ENCODE results near the gene P3H2. TPM values are rescaled to one million over a fixed set of nuclear protein-coding genes. Genes with fewer than 3 reads are reported as not detected.

P3H2 gene
- total RNA-seq, 1 donor from 2014 or later = 23.5 TPM

DNA sequence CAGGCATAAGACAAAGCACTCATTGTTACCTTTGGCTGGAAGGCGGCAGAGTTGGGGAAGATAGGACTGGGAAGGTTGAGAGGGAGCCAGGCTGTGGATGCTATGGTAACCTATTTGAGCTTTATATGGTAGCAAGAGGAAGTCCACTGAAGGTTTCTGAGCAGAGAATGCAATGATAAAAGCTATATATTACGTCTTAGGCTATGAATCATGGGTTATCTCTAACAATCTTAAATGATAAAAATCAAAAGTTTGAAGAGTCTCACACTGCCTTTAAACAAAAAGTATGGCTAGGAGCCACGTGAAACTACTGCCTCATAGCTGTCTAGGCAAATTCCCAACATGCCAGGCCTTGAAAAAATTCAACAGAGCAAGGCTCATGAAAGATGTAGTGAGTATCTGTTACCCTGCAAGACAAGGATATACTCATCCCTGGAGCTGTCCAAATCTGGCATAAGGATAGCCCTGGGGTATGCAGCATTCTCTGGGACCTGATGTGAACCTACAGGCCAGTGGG, 4.1 kb downstream of the P3H2 start:
- peaks cover 17% of the 10 kb centered on the region for H3K27me3 Mint-ChIP-seq
- no peak overlapping the region for H3K27ac Mint-ChIP-seq

DNA sequence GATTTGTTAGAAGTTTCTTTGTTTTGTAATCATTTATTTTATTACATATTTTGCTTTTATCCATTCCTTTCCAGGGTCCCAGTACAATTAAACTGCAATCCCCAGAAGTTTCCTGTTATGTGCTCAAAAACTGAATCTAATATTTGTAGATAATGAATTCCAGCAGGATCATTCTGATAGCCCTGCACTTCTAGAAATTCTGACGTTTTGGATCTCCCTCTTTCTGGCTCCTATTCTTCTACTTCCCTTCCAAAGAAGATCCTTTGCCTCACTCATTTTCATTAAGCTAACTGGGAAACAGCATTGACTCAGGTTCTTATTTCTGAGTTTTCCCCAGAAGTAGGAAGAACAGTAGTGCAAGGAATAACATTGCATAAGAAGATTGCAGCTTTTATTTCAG, 9.9 kb downstream of the P3H2 start:
- no peaks in the 10 kb centered on the region for H3K9me3 Mint-ChIP-seq
- no peaks in the 10 kb centered on the region for H3K27me3 Mint-ChIP-seq
- H3K27ac Mint-ChIP-seq = no peak overlapping the region
- peaks cover 10% of the 10 kb centered on the region for H3K4me1 Mint-ChIP-seq (ENCODE audit: unreplicated experiment)
- H3K4me3 Mint-ChIP-seq = no peak overlapping the region
- H3K36me3 Mint-ChIP-seq = peaks cover 4% of the 10 kb centered on the region
- no peak for DNase-seq (ENCODE audit: extremely low spot score, unreplicated experiment)
- TF ChIP-seq, protein P1, sequence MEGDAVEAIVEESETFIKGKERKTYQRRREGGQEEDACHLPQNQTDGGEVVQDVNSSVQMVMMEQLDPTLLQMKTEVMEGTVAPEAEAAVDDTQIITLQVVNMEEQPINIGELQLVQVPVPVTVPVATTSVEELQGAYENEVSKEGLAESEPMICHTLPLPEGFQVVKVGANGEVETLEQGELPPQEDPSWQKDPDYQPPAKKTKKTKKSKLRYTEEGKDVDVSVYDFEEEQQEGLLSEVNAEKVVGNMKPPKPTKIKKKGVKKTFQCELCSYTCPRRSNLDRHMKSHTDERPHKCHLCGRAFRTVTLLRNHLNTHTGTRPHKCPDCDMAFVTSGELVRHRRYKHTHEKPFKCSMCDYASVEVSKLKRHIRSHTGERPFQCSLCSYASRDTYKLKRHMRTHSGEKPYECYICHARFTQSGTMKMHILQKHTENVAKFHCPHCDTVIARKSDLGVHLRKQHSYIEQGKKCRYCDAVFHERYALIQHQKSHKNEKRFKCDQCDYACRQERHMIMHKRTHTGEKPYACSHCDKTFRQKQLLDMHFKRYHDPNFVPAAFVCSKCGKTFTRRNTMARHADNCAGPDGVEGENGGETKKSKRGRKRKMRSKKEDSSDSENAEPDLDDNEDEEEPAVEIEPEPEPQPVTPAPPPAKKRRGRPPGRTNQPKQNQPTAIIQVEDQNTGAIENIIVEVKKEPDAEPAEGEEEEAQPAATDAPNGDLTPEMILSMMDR (conservative IDR thresholded peaks at IDR 0.05) = no peak

More for the DNA sequence above, 4.1 kb downstream of the P3H2 start:
- Mint-ChIP-seq H3K4me1 (ENCODE audit: unreplicated experiment) (peaks cover 22% of the 10 kb centered on the region), H3K9me3 (no peaks in the 10 kb centered on the region), H3K36me3 (peaks cover 4% of the 10 kb centered on the region), H3K4me3 (peak overlapping the region; percentile 22)
- TF ChIP-seq, protein P1 (conservative IDR thresholded peaks at IDR 0.05) = no peak
- DNase-seq (ENCODE audit: extremely low spot score, unreplicated experiment) = no peak

DNA sequence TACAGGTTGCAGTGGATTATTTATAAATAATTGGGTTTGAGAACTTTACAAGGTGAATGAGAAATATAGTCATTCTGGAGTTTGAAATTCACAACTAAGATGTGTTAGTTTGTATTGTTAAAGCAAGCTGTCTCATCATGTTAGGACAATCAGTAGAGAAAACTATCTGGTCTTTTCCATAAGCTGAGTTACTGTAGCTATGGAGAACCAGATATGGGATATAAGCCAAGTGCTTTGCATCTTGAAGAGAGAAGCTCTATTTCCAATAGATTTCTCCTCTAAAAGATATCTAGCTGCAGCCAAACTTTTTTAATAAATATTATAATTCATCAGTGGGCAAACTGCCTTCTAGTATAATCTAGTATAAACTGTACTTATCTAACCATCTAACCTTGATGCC, 11.3 kb downstream of the P3H2 start:
- no peaks in the 10 kb centered on the region for H3K27me3 Mint-ChIP-seq
- DNase-seq (ENCODE audit: extremely low spot score, unreplicated experiment) = no peak
- H3K36me3 Mint-ChIP-seq = peaks cover 4% of the 10 kb centered on the region
- no peak overlapping the region for H3K4me3 Mint-ChIP-seq
- TF ChIP-seq, protein P1 (conservative IDR thresholded peaks at IDR 0.05) = no peak
- no peak overlapping the region for H3K27ac Mint-ChIP-seq
- no peaks in the 10 kb centered on the region for H3K9me3 Mint-ChIP-seq
- peaks cover 10% of the 10 kb centered on the region for H3K4me1 Mint-ChIP-seq (ENCODE audit: unreplicated experiment)

- H3K27ac Mint-ChIP-seq = no peak overlapping the region
- peaks cover 4% of the 10 kb centered on the region for H3K36me3 Mint-ChIP-seq
- peaks cover 10% of the 10 kb centered on the region for H3K4me1 Mint-ChIP-seq (ENCODE audit: unreplicated experiment)
- TF ChIP-seq, protein P1 (conservative IDR thresholded peaks at IDR 0.05) = no peak
- no peak overlapping the region for H3K4me3 Mint-ChIP-seq
- no peaks in the 10 kb centered on the region for H3K27me3 Mint-ChIP-seq
- no peaks in the 10 kb centered on the region for H3K9me3 Mint-ChIP-seq
- no peak for DNase-seq (ENCODE audit: extremely low spot score, unreplicated experiment)
Observed at GRCh38 chr3:190108804-190109203, 11.9 kb downstream of the P3H2 start.

DNA sequence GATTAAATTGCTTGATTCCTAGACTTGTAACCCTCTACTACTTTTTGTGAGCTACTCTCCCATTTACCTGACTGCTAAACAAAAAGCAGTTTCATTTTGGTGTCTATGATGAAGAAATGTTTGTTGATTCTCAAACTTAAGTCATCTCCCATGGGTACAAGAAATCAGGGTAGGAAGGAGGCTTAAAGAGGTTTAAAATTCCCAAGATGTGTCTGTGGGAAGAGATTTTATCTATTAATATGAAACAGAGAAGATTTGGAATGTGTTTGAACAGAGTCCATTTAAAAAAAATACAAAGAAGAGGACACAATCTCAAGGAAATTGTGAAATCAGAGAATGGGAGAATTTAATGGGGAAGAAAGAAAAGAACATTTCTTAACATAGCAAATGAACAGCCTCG, 14.8 kb downstream of the P3H2 start:
- TF ChIP-seq, protein P1 (conservative IDR thresholded peaks at IDR 0.05) = no peak

More for the DNA sequence above, 14.8 kb downstream of the P3H2 start:
- Mint-ChIP-seq H3K27me3 (no peaks in the 10 kb centered on the region), H3K9me3 (no peaks in the 10 kb centered on the region), H3K4me1 (ENCODE audit: unreplicated experiment) (peaks cover 17% of the 10 kb centered on the region), H3K27ac (no peak overlapping the region), H3K4me3 (no peak overlapping the region), H3K36me3 (no peaks in the 10 kb centered on the region)
- no peak for DNase-seq (ENCODE audit: extremely low spot score, unreplicated experiment)
